Heart left ventricle (tissue), 13 donors: ENCODE results near the gene LRRFIP1.

Experiments
- CTCF ChIP-seq, 12 donors: fragments of 200-600 bp; sonication (generic) in 4 of 12; IDR thresholded peaks; one replicate each; pipeline versions ENCODE4 v1.5.0 to v1.8.0; 2018 to 2022; ENCODE audit warnings: antibody characterized with exemption in 12 of 12, mild to moderate bottlenecking in 5 of 12
- POLR2A ChIP-seq, 2 donors: fragments of 450-650 bp; IDR thresholded peaks; one replicate each; pipeline ENCODE4 v1.6.1; 2017; ENCODE audit warnings: antibody characterized with exemption in 2 of 2, mild to moderate bottlenecking in 2 of 2, moderate library complexity in 2 of 2
- donor health status: ischemic (EF 13 %, LVEDD 7.1; RV severe dilation, severe dysfunction).
- donor health status: DM: no; HTN: yes; CAD: no.
- donor health status: DM: no; HTN: no; CAD: no.
- donor health status: ischemic (EF 25% LVEDD 6.9; RV normal size, moderate dysfunction).
- donor health status: ischemic (EF 25% LVEDD 5.7; RV mildly dilated, moderate dysfunction).
- donor health status: ischemic (EF 35%, LVEDD 5.7; RV mildly dilated, moderate dysfunction).
- donor health status: nonischemic (EF 11% LVEDD 7.7; RV severe dilation, severe dysfunction).
- donor health status: DM: yes; HTN: yes; CAD: no.
- donor health status: PGD.
- donor health status: ischemic (EF 29% LVEDD 5.4; RV normal size, mild dysfunction).
- donor health status: nonischemic (EF 23%, LVEDD 6.1; RV moderate dilation, normal function).

- TF ChIP-seq CTCF (IDR thresholded peaks at IDR 0.05), result no peak
- no peak for TF ChIP-seq POLR2A (IDR thresholded peaks at IDR 0.05)
Observed at GRCh38 chr2:237671466-237672138, 44.2 kb downstream of the LRRFIP1 start.
